ENCODE measurements around the gene ADGRB2.

GRCh38 chr1:31744165-31744888 is 19.8 kb downstream of the ADGRB2 start:
- no peak for TF ChIP-seq POLR2A (IDR thresholded peaks at IDR 0.05)
- TF ChIP-seq CTCF (IDR thresholded peaks at IDR 0.05), result no peak
- TF ChIP-seq POLR2AphosphoS5 (IDR thresholded peaks at IDR 0.05), result no peak

Data from suprapubic skin (tissue), 4 donors.